GM19463 (cell line): ENCODE results near the gene TASP1.
A peak's percentile ranks its signal among the peaks of the same experiment; 100 is the strongest.
"Not testable (repeated sequence)": the region's sequence is repeated elsewhere in the genome, so short reads cannot be mapped to it uniquely, and the experiment has no call there.

Experiments
- ATAC-seq: cut with Tn5 transposase; IDR thresholded peaks from one replicate; pipeline ENCODE4 v1.9.1; 2021; ENCODE audit warnings: mild to moderate bottlenecking, moderate library complexity; ENCODE audit not compliant: unreplicated experiment

The TASP1 gene, protein sequence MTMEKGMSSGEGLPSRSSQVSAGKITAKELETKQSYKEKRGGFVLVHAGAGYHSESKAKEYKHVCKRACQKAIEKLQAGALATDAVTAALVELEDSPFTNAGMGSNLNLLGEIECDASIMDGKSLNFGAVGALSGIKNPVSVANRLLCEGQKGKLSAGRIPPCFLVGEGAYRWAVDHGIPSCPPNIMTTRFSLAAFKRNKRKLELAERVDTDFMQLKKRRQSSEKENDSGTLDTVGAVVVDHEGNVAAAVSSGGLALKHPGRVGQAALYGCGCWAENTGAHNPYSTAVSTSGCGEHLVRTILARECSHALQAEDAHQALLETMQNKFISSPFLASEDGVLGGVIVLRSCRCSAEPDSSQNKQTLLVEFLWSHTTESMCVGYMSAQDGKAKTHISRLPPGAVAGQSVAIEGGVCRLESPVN

GRCh38 chr20:13638496-13639149 is at the start of gene TASP1:
TSS of gene TASP1 (minus strand) at chr20:13638932. CDS start at chr20:13630078, 8,854 bp downstream.
- peak; percentile 100 for ATAC-seq

DNA sequence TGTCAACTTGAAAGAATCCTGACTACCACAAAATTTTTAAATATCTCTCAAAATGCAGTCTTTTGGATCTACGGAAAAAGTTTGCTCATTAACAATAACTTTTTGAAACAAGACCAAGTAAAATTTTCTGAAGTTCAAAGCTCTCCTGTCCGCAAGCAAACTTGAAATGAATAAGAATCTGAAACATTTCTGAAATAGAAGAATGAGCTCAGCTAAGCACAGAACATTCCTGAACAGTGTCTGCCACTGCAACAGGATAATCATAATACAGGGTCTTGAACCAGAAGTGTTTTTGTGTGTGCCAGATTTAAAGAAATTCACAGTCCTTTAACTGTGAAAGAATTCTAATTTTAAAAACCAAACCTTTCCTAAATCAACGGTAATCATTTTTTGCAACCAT is 49.1 kb upstream of the TASP1 start:
- ATAC-seq: no peak

GRCh38 chr20:13685623-13686022 is 46.9 kb upstream of the TASP1 start:
- no peak for ATAC-seq

GRCh38 chr20:13684566-13685222 is 46.0 kb upstream of the TASP1 start:
- peak; percentile 69 for ATAC-seq

- ATAC-seq: no peak
These were observed 45.1 kb upstream of the TASP1 start for GRCh38 chr20:13683833-13684232.

DNA sequence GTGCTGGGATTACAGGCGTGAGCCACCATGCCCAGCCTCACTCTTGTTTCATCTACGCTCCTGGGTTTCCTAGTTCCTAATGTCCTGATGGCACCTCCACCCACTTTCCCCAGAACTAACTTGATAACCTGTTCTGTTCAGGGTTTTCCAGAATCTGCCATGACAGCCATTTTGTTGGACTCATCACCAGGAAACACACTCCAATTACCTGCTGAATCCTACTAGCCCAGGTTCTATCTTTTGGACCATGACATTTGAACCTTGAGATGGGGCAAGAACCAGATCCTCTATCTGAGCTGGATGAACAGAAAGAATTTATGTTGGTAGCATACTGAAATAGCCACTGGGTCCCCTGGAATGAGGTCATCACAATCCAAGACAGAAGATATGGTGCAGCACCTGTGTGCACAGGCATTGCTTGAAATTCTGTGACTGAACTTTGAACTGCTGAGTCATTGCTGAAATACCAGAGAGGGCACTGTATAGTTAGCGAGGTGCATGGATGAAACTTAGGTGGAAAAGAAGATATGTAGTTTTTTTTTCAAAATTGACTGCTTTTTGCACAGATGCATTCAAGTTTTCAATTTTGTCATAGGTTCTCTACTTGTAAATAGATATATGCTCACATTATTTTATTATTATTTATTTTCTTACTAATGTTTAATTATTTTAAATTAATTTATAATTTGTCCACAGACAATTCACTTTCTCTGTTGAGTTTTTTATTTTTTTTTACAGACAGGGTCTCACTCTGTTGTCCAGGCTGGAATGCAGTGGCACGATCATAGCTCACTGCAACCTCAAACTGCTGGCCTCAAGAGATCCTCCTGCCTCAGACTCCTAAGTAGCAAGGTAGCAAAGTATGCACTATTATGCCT is 42.8 kb upstream of the TASP1 start:
- peak; percentile 83 for ATAC-seq

DNA sequence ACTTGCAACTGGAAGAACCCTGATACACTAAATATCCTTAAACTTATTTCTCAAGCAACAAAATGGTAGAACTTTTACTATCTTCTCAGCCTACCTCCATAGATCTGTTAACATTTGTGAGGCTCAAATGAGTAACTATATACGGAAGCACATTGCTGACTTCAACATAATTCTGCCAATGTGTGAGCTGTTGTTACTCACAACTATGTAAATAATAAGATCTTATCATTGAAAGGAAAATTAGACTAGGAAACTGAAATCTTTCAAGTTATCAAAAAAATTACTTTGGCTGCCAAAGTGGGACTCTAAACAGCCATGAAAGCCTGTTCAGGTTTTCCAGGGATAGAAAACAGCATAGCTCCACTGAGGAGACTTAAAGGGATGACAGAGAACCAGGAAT is 40.2 kb upstream of the TASP1 start:
- no peak for ATAC-seq

GRCh38 chr20:13677241-13677640 is 38.5 kb upstream of the TASP1 start:
- no peak for ATAC-seq

GRCh38 chr20:13676682-13677081 is 38.0 kb upstream of the TASP1 start:
- ATAC-seq: no peak

GRCh38 chr20:13672690-13673089 is 34.0 kb upstream of the TASP1 start:
- ATAC-seq: no peak

- no peak for ATAC-seq
These were observed 33.2 kb upstream of the TASP1 start for GRCh38 chr20:13671916-13672378.

DNA sequence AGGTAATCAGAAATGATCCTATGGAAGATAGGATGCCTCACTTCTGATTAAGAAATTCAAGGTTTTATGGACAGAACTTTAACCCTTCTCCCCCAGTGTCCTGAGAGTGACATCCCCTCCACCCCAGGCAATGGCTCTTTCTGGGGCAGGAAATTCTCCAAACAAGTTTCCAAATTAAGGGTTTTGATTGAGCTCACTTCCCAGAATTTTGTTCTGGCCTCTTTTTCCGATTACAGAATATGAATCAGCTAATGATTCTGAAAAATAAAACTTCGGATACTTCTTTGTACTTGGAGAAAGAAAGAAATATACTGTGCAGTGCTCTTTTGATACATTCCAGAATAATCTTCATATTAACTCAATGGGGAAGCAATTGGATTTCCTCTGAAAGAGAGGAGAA is 32.8 kb upstream of the TASP1 start:
- no peak for ATAC-seq

DNA sequence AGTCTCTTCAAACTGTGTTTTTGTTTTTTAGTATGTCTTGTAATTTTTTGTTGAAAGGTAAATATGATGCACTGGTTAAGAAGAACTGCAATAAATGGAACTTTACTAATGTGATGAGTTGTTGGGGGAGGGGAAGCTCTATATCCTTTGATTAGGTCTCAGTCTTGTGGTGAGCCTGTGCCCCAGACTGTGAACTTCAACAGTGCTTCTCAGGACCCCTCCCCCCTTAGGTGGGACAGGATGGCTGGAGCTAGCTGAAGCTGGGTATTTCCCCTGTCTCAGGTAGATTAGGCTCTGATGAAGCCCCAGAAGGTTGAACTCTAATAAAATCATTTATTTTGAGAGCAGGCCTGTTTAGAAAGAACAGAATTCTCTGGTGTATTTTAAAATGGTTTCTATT is 31.4 kb upstream of the TASP1 start:
- ATAC-seq: no peak

GRCh38 chr20:13665709-13666395 is 27.1 kb upstream of the TASP1 start:
- no peak for ATAC-seq

DNA sequence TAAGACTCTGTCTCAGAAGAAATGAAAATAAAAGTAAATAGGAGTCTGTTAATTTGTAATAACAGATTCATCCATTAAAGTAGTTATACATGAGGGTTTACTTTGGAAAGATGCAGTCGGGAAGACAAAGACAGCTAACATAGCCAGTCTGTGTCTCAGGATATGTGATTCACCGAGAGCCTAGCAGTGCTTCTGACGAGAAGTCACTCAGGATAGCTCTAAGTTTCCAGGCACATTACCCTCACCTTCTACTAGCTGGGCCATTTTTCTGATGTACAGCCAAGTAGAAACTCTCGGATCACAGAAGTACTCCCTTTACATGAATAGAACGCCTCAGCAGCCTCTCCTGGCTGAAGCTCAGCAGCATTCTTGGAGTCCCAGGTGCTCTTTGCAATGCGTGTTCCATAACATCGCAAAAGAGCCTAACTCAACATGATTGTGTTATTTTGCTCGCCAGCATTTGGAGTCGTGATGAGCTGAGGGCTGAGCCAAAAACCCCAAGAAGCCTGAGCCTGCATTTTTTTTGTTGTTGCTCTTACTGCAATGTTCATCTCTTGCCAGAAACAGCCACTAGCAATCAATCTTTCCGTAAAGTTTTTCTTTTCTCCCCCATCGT is 22.4 kb upstream of the TASP1 start:
- no peak for ATAC-seq

DNA sequence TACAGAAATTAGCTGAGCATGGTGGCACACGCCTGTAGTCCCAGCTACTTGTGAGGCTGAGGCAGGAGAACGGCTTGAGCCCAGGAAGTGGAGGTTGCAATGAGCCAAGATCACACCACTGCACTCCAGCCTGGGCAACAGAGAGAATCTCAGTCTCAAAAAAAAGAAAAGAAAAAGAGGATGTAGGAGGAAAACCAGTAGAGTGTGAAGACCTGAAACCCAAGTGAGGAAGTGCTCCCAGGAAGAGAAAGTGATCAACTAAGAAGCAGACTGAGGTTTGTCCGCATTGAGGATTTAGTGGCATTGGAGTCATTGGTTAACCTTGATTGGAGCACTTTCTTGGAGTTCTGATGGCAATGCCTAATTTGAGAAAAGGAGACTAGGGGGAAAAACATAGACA is 20.6 kb upstream of the TASP1 start:
- ATAC-seq: peak; percentile 93

DNA sequence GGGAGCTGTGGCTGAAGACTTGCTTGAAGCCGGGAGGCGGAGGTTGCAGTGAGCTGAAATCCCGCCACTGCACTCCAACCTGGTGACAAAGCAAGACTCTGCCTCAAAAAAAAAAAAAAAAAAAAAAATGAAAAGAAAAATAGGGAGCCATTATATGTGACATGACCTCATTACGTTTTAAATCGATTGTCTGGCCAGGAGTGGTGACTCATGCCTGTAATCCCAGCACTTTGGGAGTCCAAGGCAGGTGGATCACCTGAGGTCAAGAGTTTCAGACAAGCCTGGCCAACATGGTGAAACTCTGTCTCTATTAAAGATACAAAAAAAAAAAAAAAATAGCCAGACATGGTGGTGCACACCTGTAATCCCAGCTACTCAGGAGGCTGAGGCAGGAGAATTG is 19.3 kb upstream of the TASP1 start:
- ATAC-seq: not testable (repeated sequence)

DNA sequence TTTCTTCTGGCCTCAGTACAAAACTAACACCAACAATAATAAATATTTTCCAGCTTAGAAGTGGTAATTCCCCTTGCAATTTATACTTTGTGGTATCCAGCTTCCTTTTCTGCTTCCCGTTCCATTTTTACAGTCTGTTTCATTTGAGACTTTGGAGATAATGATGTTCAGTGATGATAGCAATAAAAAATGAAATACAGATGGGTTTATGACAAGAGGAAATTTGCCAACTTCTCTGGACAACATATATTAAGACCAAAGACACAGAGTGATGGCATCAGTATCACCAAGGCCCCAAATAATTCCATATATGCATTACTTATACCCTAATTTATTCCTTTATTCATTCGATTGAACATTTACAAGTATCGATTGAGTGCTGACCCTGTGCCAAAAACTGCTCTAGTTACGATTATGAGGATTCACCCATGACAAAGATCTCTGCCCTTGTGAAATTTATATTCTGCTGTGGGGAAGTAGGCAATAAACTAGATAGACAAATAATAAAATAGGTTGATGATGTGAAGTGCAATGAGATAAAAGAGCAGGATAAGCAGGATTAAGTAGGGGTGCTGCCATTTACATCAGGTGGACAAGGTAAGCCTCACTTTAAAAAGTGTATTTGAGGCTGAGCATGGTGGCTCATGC is 18.1 kb upstream of the TASP1 start:
- no peak for ATAC-seq

DNA sequence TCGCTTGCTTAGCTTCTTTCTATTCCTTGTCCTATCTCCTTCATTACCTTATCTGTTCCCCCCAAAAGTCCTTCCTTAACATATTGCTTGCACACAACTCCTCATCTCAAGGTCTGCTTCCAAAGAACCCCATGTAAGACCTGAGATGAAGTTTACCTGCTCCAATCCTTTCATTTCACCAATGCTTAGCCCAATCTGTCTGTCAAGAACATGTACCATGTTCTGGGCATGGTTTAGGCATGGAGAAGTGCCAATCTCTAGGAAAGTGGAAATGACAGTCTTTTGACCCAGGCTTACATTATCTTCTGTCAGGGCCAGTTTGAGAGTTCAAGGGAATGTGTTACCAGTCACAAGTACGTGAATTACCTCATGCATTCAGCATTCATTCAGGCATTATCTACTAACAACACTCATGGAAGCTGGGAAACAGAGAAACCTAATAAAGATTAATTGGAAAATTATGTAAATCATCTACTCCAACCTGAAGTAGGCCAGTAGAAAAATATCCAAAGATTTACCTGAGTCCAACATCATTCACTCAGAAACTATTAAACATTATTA is 15.8 kb upstream of the TASP1 start:
- ATAC-seq: no peak
